H54 (cell line): ENCODE measurements around the gene GP1BB.

Experiments used
- DNase-seq: peaks from one replicate; pipeline ENCODE4 v3.0.0; 2011; ENCODE audit warnings: low spot score, mixed read lengths; ENCODE audit not compliant: insufficient read length
- FAIRE-seq: peaks from 3 replicates; lab custom pipeline; 2011; peaks lifted over from hg19 to GRCh38; lab: Jason Lieb, UNC
- POLR2A ChIP-seq: IDR thresholded peaks from 2 replicates; pipeline ENCODE4 v1.6.1; 2011; ENCODE audit warnings: low read depth, mild to moderate bottlenecking, low read length

GP1BB gene

DNA sequence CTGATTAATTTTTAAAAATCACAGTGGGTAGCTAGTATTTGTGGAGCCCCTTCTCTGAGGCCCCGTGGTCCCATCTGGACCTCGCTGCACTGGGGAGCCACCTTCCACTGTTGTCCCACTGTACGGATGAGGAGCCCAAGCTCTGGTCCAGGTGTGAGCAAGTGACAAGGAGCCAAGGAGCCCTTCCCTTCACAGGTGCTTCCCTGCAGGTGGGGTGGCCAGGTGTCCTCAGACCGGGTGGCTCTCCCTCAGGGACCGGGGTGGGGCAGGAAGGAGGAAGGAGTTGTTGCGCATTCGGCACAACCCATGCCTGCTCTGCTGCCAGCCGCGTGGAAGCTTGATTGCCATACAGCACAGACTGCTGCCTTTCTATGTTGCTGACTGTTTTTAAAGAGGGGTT, 19.5 kb upstream of the GP1BB start:
- FAIRE-seq (no peak), DNase-seq (no peak)
- TF ChIP-seq POLR2A: no peak

DNA sequence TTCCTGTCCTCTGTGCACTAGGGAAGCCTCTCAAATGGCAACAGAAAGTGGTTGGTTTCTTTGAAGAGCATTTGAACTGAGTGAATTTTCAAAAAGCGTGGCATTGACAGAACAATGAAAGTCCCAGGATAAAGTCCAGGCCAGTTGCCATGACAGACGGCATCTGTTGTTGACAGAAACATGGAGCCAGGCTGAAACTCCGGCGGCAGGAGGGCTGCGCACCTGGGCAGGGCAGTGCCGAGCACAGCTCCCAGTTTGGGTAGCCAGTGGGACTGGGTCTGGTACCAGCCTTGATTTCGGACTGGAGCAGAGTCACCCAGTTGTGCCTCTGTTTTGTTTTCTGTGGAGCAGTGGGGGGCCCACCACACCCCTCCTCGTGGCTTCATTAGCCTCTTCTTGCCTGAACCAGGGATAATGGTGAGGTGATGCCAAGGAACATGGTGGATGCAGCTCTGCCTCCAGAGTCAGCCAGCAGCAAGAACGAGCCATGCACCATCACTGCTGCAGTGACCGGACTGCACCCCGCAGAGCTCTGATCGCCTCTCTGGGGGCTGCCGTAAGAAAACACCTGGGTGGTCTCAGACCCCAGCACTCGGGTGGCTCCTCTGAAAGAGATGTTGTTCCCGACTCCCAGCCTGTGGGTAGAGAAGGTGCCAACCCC, 18.9 kb upstream of the GP1BB start:
- DNase-seq: no peak

DNA sequence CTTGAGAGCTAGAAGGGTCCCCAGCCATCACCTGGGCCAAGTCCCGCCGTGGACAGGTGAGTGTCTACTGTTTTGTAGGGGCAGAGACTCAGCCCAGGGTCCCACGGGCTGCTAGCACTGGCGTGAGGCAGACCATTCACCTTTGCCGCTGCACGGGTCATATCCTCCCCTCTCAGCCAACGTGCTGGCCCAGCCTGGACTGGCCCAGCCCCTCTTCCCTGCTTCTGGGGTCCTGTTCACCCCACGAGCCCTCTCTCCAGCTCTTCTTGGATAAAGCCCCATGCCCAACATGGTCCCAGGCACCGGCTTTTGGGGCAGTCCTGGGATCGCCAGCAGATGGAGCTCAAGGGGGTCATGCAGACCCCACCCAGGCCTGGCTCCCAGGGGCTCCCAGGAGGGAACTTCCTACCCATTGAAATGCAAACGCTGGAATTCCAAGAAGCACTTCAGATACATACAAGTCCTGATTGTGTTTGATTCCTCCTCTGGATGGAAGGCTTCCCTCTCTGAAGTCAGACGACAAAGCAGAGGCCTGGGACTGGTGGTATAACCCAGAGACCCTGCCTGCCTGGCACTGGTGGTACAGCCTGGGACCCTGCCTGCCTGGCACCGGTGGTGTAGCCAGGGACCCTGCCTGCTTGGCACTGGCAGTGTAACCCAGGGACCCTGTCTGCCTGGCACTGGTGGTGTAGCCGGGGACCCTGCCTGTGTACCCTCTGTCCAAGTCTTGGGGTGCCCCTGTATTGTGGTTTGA, 18.0 kb upstream of the GP1BB start:
- no peak for FAIRE-seq
- no peak for DNase-seq
- no peak for TF ChIP-seq POLR2A

More for the DNA sequence above, 18.9 kb upstream of the GP1BB start:
- no peak for TF ChIP-seq POLR2A
- no peak for FAIRE-seq

DNA sequence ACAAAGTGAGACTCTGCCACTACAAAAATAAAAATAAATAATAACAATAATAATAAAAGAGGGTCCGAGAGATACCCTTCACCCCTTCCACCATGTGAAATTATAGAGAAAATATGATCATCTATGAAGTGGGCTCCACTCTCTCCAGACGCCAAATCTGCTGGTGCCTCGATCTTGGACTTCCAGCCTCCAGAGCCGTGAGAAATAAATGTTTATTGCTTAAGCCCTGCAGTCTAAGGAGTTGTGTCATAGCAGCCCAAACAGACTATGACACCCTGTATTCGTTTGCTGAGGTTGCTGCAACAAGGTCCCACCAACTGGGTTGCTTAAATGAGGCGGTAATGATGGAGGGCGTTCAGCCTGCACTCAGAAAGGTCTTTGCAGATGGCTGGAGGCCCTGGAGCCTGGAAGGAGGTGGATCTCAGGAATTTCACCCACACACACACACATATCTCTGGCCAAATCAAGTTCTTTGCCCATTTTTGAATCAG, 16.6 kb upstream of the GP1BB start:
- DNase-seq (no peak), FAIRE-seq (no peak)
- TF ChIP-seq POLR2A: no peak

DNA sequence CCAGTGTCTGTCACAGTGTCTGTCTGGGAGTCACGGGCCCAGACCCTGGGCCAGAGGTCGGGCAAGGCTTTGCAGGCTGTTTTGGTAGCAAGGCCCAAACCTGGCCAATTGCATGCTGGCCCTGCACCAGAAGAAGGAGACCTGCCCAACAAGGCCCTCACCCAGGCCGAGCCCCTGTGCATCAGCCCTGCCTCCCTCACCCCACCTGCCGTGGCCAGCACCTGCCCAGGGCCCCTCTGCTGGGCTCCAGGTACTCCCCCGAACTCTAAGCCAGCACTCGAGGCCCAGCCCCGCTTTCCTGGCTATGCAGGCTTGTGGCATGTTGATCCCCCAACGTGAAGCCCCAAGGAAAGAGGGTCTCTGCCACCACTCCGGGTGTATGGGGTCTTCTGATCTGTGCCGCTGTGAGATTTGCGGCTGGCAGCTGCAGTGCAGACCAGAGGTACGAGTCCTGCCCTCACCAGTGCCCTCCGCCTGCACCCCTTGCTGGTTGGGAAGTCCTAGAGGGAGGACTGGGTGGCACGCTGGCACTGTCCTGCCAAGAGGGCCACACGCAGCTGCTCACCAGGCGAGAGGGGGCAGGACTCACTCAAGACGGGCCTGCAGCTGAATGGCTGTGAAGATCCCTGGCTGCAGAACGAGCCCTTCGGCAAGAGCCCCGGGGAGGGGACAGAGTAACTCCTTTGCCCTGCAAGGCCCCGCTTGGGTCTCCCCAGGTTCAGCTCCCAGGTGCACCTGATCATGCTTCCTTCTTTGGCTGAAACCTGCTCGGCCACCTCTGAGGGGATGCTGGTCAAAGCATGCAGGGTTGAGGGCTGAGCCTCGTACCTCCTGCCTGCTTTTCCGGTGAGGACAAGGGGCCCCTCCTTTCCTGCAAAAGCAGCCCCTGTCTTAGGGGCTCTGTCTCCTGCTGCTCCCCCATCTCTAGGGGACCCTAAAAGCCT, 15.7 kb upstream of the GP1BB start:
- no peak for TF ChIP-seq POLR2A
- DNase-seq (no peak), FAIRE-seq (no peak)

DNA sequence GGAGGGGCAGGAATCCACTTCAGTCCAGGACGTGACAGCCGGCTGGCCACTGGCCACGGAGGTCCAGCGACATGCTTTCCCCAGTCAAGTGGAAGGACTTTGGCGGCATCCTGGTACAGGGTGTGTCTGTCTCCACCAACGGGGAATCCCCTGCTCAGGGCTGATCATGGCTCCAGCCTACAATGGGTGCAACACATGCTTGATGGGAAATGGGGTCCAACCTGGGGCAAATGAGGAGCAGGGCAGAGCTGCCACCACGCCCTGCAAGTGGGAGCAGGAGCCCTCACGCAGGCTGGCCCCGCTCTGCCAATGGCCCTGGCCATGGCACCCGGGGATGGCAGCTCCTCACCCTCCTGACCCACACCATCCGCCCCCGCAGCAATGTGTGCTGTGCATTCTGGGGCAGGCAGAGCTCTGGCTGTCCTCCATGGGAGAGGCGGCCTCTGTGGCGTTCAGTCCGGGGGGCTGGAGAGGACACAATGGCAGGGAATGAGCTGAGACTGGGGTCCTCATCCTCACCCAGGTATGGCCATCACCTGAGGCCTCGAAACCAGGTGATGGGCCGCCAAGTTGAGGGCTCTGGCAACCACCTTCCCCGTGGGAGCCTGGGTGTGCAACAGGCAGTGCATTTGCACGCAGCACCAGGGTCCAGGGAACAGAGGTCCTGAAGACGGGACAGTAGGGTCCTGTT, 14.9 kb upstream of the GP1BB start:
- FAIRE-seq (no peak), DNase-seq (no peak)
- no peak for TF ChIP-seq POLR2A

DNA sequence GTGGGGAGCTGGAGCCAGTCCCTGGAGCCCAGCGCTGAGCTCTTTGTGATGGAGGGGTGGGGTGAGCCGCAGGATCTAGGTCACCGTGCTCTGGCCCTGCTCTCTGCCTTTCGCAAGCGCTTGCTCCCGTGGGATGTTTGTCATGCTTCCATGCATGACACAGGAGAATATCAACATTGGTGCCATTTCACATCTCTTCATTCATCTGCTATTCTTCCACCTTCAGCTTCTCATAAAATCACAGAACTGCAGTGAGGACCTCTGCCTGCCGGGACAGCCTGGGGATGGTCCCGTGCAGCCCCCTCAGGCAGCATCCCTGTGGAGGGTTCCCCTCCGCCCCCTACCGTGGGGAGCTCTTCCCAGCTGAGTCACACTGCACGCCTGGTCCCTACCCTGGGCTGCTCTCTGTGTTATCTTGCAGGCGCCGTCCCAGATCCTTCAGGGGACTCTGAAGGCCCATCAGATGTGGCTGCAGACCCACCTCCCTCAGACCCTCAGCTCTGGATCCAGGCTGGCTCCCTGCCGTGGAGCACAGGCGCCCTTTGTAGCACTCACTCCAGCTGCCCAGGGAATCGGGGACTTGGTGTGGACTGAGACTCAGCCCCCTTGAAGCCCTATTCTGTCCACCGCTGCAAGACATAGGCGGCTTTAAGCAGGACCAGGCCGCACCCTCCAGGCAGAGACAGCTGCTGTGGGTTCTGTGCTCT, 14.1 kb upstream of the GP1BB start:
- DNase-seq (no peak), FAIRE-seq (no peak)
- no peak for TF ChIP-seq POLR2A

DNA sequence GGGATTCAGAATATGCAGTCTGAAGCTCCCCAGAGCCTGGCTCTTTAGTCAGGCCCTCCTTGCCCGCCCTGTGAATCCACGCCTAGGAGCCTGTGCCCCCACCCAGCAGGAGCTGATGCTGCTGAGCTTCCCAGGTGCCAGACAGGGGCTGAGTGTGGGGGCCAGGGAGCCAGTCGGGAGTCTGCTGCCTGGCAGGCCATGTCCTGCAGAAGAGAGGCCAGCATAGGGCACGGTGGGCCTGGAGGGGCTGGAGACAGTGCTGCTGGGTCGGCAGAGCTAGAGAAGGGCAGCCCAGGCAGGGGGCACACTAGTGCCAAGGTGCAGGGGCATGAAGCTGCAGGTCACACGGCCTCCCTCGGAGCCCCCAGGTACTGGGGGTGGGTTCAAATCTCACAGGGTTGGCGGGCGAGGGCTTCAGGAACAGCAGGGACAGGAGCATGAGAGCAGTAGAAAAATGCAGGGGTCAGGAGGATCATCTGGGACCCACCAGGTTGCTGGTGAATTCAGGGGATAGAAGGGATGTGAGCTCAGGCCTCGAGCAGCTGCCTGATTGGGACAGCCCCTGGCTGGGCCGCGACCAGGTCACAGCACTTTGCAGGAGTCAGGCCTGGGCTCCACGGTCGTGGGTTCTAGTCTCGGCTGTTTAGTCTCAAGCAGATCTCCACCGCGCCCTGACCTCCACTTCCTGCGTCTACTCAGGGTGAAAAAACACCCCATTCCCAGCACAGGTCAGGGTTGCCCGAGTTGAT, 13.1 kb upstream of the GP1BB start:
- no peak for DNase-seq
- no peak for FAIRE-seq
- no peak for TF ChIP-seq POLR2A

DNA sequence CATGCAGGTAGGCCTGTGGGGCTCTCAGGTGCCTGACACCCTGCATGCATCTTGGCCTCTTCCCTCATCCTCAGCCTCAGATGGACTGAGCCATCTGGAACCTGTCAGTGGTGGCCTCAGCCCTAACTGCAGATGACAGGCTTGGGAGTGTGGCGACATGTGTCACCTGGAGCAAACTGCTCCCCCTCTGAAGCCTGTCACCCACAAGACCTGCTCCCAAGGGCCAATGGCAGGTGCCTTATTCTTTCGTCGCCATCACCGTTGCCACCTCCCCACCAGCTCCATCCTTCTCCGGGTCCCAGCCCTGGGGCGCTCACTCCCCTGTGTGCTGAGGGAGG, 12.6 kb upstream of the GP1BB start:
- no peak for DNase-seq
- no peak for TF ChIP-seq POLR2A
- no peak for FAIRE-seq

DNA sequence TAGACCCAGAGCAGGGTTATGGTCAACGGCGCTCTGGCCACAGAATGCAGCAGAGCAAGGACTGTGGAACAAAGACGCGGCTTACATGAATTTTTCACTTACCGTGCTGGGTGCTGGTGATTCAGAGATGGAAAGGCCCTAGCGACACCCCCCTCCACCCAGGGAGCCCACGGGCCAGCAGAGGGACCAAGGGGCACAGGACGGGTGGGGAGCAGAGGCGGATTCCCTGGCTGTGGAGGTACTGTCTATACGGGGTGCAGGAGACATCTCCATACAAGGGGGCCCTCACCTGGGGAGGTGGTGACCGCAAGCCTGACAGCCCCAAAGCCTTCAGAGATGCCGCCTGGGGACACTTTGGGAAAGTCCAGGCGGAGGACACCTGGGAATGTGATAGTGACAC, 10.1 kb upstream of the GP1BB start:
- FAIRE-seq: no peak
- DNase-seq: no peak
- no peak for TF ChIP-seq POLR2A

DNA sequence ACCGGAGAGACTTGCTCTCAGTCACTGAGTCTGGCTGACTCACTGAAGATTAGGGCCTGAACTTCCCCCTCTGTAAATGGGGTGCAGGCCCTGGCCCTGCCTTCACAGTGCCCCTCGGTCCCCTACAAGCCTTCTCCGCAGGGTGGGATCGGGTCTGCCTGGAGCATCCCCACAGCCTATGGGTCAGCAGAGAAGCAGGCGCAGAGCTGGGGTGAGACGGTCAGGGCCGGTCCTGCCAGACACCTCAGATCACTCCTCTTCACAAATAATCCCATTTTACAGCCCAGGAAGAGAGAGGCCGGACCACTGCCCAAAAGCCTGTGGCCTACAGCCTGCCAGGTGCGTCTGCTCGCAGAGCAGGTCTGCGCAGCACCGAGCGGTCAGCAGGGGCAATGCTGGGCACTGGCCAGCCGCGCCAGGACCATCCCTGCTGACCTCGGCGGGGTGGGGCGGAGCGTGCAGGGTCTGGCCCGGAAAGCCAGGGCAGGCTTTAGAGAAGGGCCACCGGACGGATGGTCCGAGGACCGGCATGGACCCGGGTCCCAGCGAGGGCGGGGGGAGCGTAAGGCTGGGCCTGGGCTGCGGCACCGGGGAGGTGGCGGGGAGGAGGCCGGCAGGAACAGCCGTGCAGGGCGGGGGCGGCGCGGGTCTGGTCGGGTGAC, 9.6 kb upstream of the GP1BB start:
- FAIRE-seq: no peak
- DNase-seq: no peak
- TF ChIP-seq POLR2A: no peak
